Adrenal gland (tissue), 12 donors: ENCODE measurements around the gene VN1R5. TPM values are rescaled to one million over a fixed set of nuclear protein-coding genes. Genes with fewer than 3 reads are reported as not detected.
"Not testable (repeated sequence)": the region's sequence is repeated elsewhere in the genome, so short reads cannot be mapped to it uniquely, and the experiment has no call there.

Source experiments
- DNase-seq, 7 donors: peaks; one replicate each; pipeline ENCODE4 v3.0.0-alpha.2; 2019 to 2020
- H3K27ac ChIP-seq, 5 donors: fragments of 200-600 bp; sonication (generic) in 4 of 5; 1 replicate in 3 of 5; 2 replicates in 2 of 5; pipeline versions ENCODE4 v1.5.1 to v1.8.0; 2016 to 2020; ENCODE audit warnings: mild to moderate bottlenecking in 1 of 5
- H3K27me3 ChIP-seq: fragments of 200-600 bp; 2 replicates; pipeline ENCODE4 v1.8.0; 2021
- H3K36me3 ChIP-seq, 2 donors: fragments of 200-600 bp; replicated peaks in 1 of 2; 1 replicate in 1 of 2; 2 replicates in 1 of 2; pipeline versions ENCODE4 v1.5.1 to v1.8.0; 2018 to 2022
- H3K4me1 ChIP-seq, 2 donors: fragments of 200-600 bp; replicated peaks in 1 of 2; 1 replicate in 1 of 2; 2 replicates in 1 of 2; pipeline versions ENCODE4 v1.5.1 to v1.8.0; 2018 to 2021
- H3K4me3 ChIP-seq, 4 donors: fragments of 200-600 bp; sonication (generic) in 3 of 4; one replicate each; pipeline ENCODE4 v1.5.1; 2016 to 2018
- H3K9me3 ChIP-seq, 3 donors: fragments of 200-600 bp; sonication (generic) in 1 of 3; replicated peaks in 1 of 3; 1 replicate in 2 of 3; 2 replicates in 1 of 3; pipeline versions ENCODE4 v1.5.1 to v1.8.0; 2016 to 2021
- CTCF ChIP-seq, 6 experiments: fragments of 450-650 bp in 4 of 6; fragments of 200-600 bp in 2 of 6; sonication (generic) in 1 of 6; IDR thresholded peaks; 1 replicate in 5 of 6; 2 replicates in 1 of 6; pipeline versions ENCODE4 v1.5.1 to v1.8.0; 2016 to 2021; ENCODE audit warnings: antibody characterized with exemption in 6 of 6, mild to moderate bottlenecking in 2 of 6, moderate library complexity in 1 of 6
- POLR2A ChIP-seq, 2 donors: fragments of 450-650 bp; IDR thresholded peaks; one replicate each; pipeline ENCODE4 v1.6.1; 2017; ENCODE audit warnings: antibody characterized with exemption in 2 of 2, mild to moderate bottlenecking in 2 of 2, moderate library complexity in 1 of 2
- WGBS, 4 donors: extraction: QIAGEN DNeasy Blood & Tissue Kit in 2 of 4; methylation state at CpG; one replicate each; pipeline versions ENCODE4 v1.1.5 to v1.1.7; 2013 to 2017; 5-methylcytosine and 5-hydroxymethylcytosine counted together
- intact Hi-C, 2 donors: fragments of 100-400 bp; cut with DNase I; formaldehyde crosslinking; loops; one replicate each; pipeline versions ENCODE4 v1.14.1 to v1.15.0; 2022 to 2023
- polyA plus RNA-seq, 3 donors: library from polyadenylated mRNA; stranded (reverse); fragments of 200-250 nt in 2 of 3; fragments of 350-450 nt in 1 of 3; fragmentation: Illumina TruSeq in 1 of 3; extraction: RNeasy Lipid Tissue Mini Kit (QIAGEN cat#74804) in 1 of 3; gene quantifications; one replicate each; pipeline ENCODE4 v1.2.3, GENCODE V29; 2013 to 2014
- total RNA-seq, 9 donors: library from RNA; depleted of rRNA in 4 of 9; stranded (reverse); fragments of >200 nt in 4 of 9; fragments of 120-200 nt in 1 of 9; fragmentation: NEBNext Ultra II Directional in 1 of 9; extraction: Animal tissue kit (Norgen Biotek cat#: 25700) in 1 of 9; gene quantifications; one replicate each; pipeline versions ENCODE4 v1.1.0 to v1.2.4, GENCODE V29; 2013 to 2023
- donor health status: healthy with polysubstance abuse.
- donor health status: Bipolar disorder and iron deficiency.
- donor health status: DM: yes; HTN: yes; CAD: no.
- donor health status: DM: no; HTN: no; CAD: no.
- donor health status: DM: no; HTN: no; CAD: no.
- donor health status: DM: yes; HTN: yes; CAD: no.

Gene VN1R5
- total and polyA plus RNA-seq, 12 donors = not detected

GRCh38 chr1:247286134-247286670 is 30.3 kb downstream of the VN1R5 start:
- 96 to 97% (median 97%) methylated on average over 21 to 23 of the region's 23 CpGs for WGBS, 4 donors
- Histone ChIP-seq H3K27me3 (no peaks in the 10 kb centered on the region), H3K4me3 (no peak overlapping the region), H3K36me3 (no peaks in the 10 kb centered on the region), H3K9me3 (no peaks in the 10 kb centered on the region), H3K4me1 (no peaks in the 10 kb centered on the region), H3K27ac (no peak overlapping the region)
- intact Hi-C loops = no loop called here
- TF ChIP-seq CTCF (IDR thresholded peaks at IDR 0.05) (no peak), POLR2A (IDR thresholded peaks at IDR 0.05) (no peak)
- DNase-seq = peak in 1 of 7 donors; percentile 27

- WGBS, 4 donors = 85 to 93% (median 91%) methylated on average over 14 of the region's 14 CpGs
- no peaks in the 10 kb centered on the region for H3K27me3 ChIP-seq
- H3K9me3 ChIP-seq = no peaks in the 10 kb centered on the region
- intact Hi-C loops = no loop called here
- DNase-seq = peak in 1 of 7 donors; percentile 15
- H3K4me1 ChIP-seq = no peaks in the 10 kb centered on the region
- H3K27ac ChIP-seq = no peak overlapping the region
- no peak overlapping the region for H3K4me3 ChIP-seq
- TF ChIP-seq CTCF (IDR thresholded peaks at IDR 0.05) (no peak), POLR2A (IDR thresholded peaks at IDR 0.05) (no peak)
- H3K36me3 ChIP-seq = no peaks in the 10 kb centered on the region
These were observed 31.6 kb downstream of the VN1R5 start for GRCh38 chr1:247287460-247287859.

GRCh38 chr1:247288341-247288740 is 32.5 kb downstream of the VN1R5 start:
- Histone ChIP-seq H3K27me3 (no peaks in the 10 kb centered on the region), H3K4me1 (no peaks in the 10 kb centered on the region), H3K27ac (no peak overlapping the region), H3K36me3 (no peaks in the 10 kb centered on the region), H3K4me3 (no peak overlapping the region), H3K9me3 (no peaks in the 10 kb centered on the region)
- no peak for TF ChIP-seq CTCF (IDR thresholded peaks at IDR 0.05)
- TF ChIP-seq POLR2A (IDR thresholded peaks at IDR 0.05) = no peak
- WGBS, 4 donors = 93 to 97% (median 95%) methylated on average over 6 of the region's 6 CpGs
- DNase-seq = peak in 2 of 7 donors; percentile 8 to 15
- intact Hi-C loops = no loop called here

GRCh38 chr1:247289274-247289892 is 33.5 kb downstream of the VN1R5 start:
- WGBS, 4 donors = 86 to 93% (median 91%) methylated on average over 15 to 19 of the region's 19 CpGs
- H3K4me1 ChIP-seq, H3K36me3 ChIP-seq, H3K9me3 ChIP-seq, intact Hi-C loops, H3K4me3 ChIP-seq, H3K27me3 ChIP-seq, H3K27ac ChIP-seq: not testable (repeated sequence)
- peak in 2 of 7 donors; percentile 2 to 13 for DNase-seq

GRCh38 chr1:247290576-247290975 is 34.7 kb downstream of the VN1R5 start:
- TF ChIP-seq POLR2A (IDR thresholded peaks at IDR 0.05) (no peak), CTCF (IDR thresholded peaks at IDR 0.05) (no peak)
- H3K36me3 ChIP-seq = no peaks in the 10 kb centered on the region
- 89 to 99% (median 95%) methylated on average over 10 to 20 of the region's 20 CpGs for WGBS, 4 donors
- no peak overlapping the region for H3K4me3 ChIP-seq
- peak in 1 of 7 donors; percentile 11 for DNase-seq
- no peaks in the 10 kb centered on the region for H3K9me3 ChIP-seq
- no peaks in the 10 kb centered on the region for H3K4me1 ChIP-seq
- no peak overlapping the region for H3K27ac ChIP-seq
- no peaks in the 10 kb centered on the region for H3K27me3 ChIP-seq
- intact Hi-C loops = no loop called here
